Fibroblast of lung (primary cell): ENCODE measurements around the gene KTN1. TPM values are rescaled to one million over a fixed set of nuclear protein-coding genes. Genes with fewer than 3 reads are reported as not detected.

Experiments used
- DNase-seq, 2 donors: peaks; one replicate each; pipeline versions ENCODE4 v3.0.0 to v3.0.0-alpha.2; 2010; ENCODE audit warnings: low read depth in 2 of 2
- H2AFZ ChIP-seq: 2 replicates; pipeline ENCODE4 v1.5.1; 2012; ENCODE audit warnings: low read length, control low read depth, inconsistent platforms
- H3K27ac ChIP-seq: 2 replicates; pipeline ENCODE4 v1.5.1; 2011; ENCODE audit warnings: low read length, control low read depth; ENCODE audit not compliant: insufficient read depth
- H3K27me3 ChIP-seq: 2 replicates; pipeline ENCODE4 v1.5.1; 2011; ENCODE audit warnings: mild to moderate bottlenecking, low read length; ENCODE audit not compliant: control insufficient read depth, insufficient read depth
- H3K36me3 ChIP-seq: 2 replicates; pipeline ENCODE4 v1.5.1; 2011; ENCODE audit warnings: low read length; ENCODE audit not compliant: control insufficient read depth, insufficient read depth
- H3K4me1 ChIP-seq: 2 replicates; pipeline ENCODE4 v1.5.1; 2011; ENCODE audit warnings: low read length; ENCODE audit not compliant: control insufficient read depth, insufficient read depth; ENCODE audit errors: extremely low read depth
- H3K4me2 ChIP-seq: 2 replicates; pipeline ENCODE4 v1.5.1; 2011; ENCODE audit warnings: low read length, control low read depth; ENCODE audit not compliant: insufficient read depth; ENCODE audit errors: extremely low read depth
- H3K4me3 ChIP-seq, 4 experiments: fragments of 200-600 bp in 1 of 4; sonication (generic) in 1 of 4; replicated peaks in 1 of 4; 2 replicates each; pipeline ENCODE4 v1.5.1; 2011 to 2016; ENCODE audit warnings: low read length in 4 of 4, low read depth in 3 of 4, mild to moderate bottlenecking in 3 of 4, control low read depth in 2 of 4, inconsistent platforms in 1 of 4, mixed read lengths in 1 of 4; ENCODE audit not compliant: insufficient read depth in 1 of 4; ENCODE audit errors: control extremely low read depth in 1 of 4
- H3K79me2 ChIP-seq: 2 replicates; pipeline ENCODE4 v1.5.1; 2012; ENCODE audit warnings: mild to moderate bottlenecking, low read length, inconsistent platforms; ENCODE audit not compliant: control insufficient read depth, insufficient read depth
- H3K9ac ChIP-seq: 2 replicates; pipeline ENCODE4 v1.5.1; 2011; ENCODE audit warnings: mild to moderate bottlenecking, low read length, control low read depth; ENCODE audit not compliant: insufficient read depth
- H3K9me3 ChIP-seq: 2 replicates; pipeline ENCODE4 v1.5.1; 2012; ENCODE audit warnings: low read depth, low read length; ENCODE audit not compliant: control insufficient read depth, insufficient read depth
- H4K20me1 ChIP-seq: 2 replicates; pipeline ENCODE4 v1.5.1; 2011; ENCODE audit warnings: low read length; ENCODE audit not compliant: control insufficient read depth, insufficient read depth; ENCODE audit errors: extremely low read depth
- CTCF ChIP-seq, 2 donors: IDR thresholded peaks in 1 of 2; conservative IDR thresholded peaks in 1 of 2; 1 replicate in 1 of 2; 2 replicates in 1 of 2; pipeline ENCODE4 v1.5.1; 2011 to 2012; ENCODE audit warnings: low read length in 2 of 2, control low read depth in 1 of 2, inconsistent platforms in 1 of 2, low read depth in 1 of 2, mild to moderate bottlenecking in 1 of 2
- EZH2 ChIP-seq: IDR thresholded peaks from 2 replicates; pipeline ENCODE4 v1.5.1; 2012; ENCODE audit warnings: low read length, control low read depth, mild to moderate bottlenecking; ENCODE audit errors: missing control alignments
- polyA plus RNA-seq, 2 donors: library from polyadenylated mRNA; depleted of rRNA in 1 of 2; stranded (reverse) in 1 of 2; unstranded in 1 of 2; fragments of >200 nt; gene quantifications; 2 replicates each; pipeline ENCODE4 v1.2.1, GENCODE V29; 2011 to 2012; ENCODE audit warnings: missing spikeins in 1 of 2
- total RNA-seq: library from RNA; depleted of rRNA; stranded (reverse); fragments of >200 nt; gene quantifications from 2 replicates; pipeline ENCODE4 v1.2.1, GENCODE V29; 2014

Gene KTN1
- total and polyA plus RNA-seq, 2 donors (not counting 1 experiment from before 2014, with no cell fraction given), result 126 to 164 TPM

DNA sequence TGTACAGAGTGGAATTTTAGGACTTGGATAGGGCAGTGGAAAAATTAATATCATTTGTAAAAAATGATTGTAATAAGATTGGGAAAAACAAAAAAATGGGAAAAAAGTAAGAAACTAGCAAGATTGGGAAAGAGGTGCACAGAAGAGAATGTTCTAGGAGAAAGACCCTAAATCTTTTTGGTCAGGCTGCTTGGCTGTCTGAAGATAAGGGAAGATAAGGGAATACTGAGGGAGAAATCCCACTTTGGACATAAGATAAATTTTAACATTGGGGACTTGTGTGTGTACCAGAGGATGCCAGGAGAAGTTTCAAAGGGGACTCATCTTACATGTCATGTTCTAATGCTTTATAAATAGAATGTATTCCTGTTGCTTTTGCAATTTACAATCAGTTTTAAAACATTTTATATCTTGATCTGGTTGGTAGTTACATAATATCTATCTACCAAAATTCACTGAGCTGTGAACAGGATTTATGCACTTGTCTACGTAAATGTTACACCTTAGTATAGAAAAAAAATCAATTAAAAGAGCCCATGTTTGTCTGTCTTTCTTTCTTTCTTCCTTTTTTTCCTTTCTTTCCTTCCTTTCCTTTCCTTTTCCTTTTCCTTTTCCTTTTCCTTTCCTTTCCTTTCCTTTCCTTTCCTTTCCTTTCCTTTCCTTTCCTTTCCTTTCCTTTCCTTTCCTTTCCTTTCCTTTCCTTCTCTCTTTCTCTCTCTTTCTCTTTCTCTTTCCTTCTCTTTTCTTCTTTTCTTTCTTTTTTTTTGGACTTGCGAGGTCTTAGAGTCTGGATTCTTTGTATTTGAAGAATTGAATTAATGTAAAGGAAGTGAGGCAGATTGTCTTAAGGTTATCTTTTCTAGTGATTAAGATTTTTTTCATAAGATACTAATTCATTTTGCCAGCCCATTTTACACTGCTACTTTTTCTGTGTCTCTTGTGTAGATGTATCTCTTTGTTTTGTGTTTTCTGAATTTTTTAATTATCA is 66.1 kb downstream of the KTN1 start:
- H4K20me1 ChIP-seq, result no peaks in the 10 kb centered on the region
- H3K4me1 ChIP-seq, result no peaks in the 10 kb centered on the region
- no peak overlapping the region for H3K27ac ChIP-seq
- H3K9ac ChIP-seq, result no peak overlapping the region
- no peak for DNase-seq
- H3K27me3 ChIP-seq, result no peaks in the 10 kb centered on the region
- TF ChIP-seq CTCF (conservative IDR thresholded peaks at IDR 0.05 in 1 of 2, IDR thresholded peaks at IDR 0.05 in 1 of 2; ENCODE audit: low read depth in 1 of 2, low read length in 2 of 2) (no peak), EZH2 (no peak)
- no peaks in the 10 kb centered on the region for H3K36me3 ChIP-seq
- H3K4me3 ChIP-seq, result no peak overlapping the region
- H3K4me2 ChIP-seq, result no peak overlapping the region
- H3K9me3 ChIP-seq, result no peaks in the 10 kb centered on the region
- H3K79me2 ChIP-seq, result no peaks in the 10 kb centered on the region
- no peak overlapping the region for H2AFZ ChIP-seq

DNA sequence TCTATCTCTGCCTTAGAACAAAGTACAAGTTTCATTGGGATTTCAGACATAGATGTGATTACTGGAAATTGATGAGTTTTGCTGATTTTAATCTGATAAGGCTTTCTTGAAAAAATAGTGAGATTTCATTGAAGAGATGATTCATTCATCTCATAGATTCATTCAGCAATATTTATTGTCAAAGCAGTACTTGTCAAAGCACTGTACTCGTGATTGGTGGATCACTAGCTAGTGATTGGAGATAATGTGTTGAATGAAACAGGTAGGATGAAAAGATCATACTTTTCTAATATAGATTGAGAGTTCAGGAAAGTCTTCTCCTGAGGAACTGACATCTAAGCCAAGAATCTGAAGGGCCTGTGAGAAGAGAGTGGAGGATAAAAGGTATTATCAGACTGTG is 71.0 kb downstream of the KTN1 start:
- Histone ChIP-seq H3K36me3 (no peaks in the 10 kb centered on the region), H3K27ac (no peak overlapping the region), H3K4me1 (no peaks in the 10 kb centered on the region), H3K9me3 (no peaks in the 10 kb centered on the region), H3K79me2 (no peaks in the 10 kb centered on the region), H4K20me1 (no peaks in the 10 kb centered on the region), H3K27me3 (no peaks in the 10 kb centered on the region), H2AFZ (no peak overlapping the region), H3K4me3 (no peak overlapping the region), H3K9ac (no peak overlapping the region), H3K4me2 (no peak overlapping the region)
- TF ChIP-seq EZH2 (no peak), CTCF (conservative IDR thresholded peaks at IDR 0.05 in 1 of 2, IDR thresholded peaks at IDR 0.05 in 1 of 2; ENCODE audit: low read depth in 1 of 2, low read length in 2 of 2) (no peak)
- no peak for DNase-seq

DNA sequence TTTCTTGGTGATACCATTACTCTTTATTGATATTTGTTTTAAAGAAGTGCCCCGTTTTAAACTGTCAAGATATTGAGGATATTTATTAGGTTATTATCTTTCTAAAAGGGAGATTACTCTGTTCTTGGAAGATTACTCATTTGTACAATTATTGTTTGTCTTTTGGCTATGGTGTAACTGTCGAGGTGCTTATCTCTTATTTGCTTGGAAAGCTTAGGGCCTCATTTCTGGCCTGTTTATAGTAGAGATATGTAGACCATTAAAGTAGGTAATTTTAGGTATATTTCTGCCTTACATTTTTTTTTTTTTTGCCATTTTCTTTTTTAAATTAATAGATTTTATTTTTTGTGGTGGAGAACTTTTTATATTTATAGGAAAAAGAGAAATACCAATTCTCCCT is 74.2 kb downstream of the KTN1 start:
- H3K36me3 ChIP-seq, result no peaks in the 10 kb centered on the region
- H3K27ac ChIP-seq, result no peak overlapping the region
- DNase-seq, result no peak
- H3K27me3 ChIP-seq, result no peaks in the 10 kb centered on the region
- no peaks in the 10 kb centered on the region for H3K4me1 ChIP-seq
- no peak for TF ChIP-seq EZH2
- TF ChIP-seq CTCF (conservative IDR thresholded peaks at IDR 0.05 in 1 of 2, IDR thresholded peaks at IDR 0.05 in 1 of 2; ENCODE audit: low read depth in 1 of 2, low read length in 2 of 2), result no peak
- H3K4me3 ChIP-seq, result no peak overlapping the region
- H3K4me2 ChIP-seq, result no peak overlapping the region
- H2AFZ ChIP-seq, result no peak overlapping the region
- no peaks in the 10 kb centered on the region for H3K79me2 ChIP-seq
- no peaks in the 10 kb centered on the region for H4K20me1 ChIP-seq
- H3K9ac ChIP-seq, result no peak overlapping the region
- no peaks in the 10 kb centered on the region for H3K9me3 ChIP-seq
